ENCODE measurements around the gene MYBPH. TPM values are rescaled to one million over a fixed set of nuclear protein-coding genes. Genes with fewer than 3 reads are reported as not detected.

The MYBPH gene
- total RNA-seq, 3 donors from 2014 or later, result not detected

DNA sequence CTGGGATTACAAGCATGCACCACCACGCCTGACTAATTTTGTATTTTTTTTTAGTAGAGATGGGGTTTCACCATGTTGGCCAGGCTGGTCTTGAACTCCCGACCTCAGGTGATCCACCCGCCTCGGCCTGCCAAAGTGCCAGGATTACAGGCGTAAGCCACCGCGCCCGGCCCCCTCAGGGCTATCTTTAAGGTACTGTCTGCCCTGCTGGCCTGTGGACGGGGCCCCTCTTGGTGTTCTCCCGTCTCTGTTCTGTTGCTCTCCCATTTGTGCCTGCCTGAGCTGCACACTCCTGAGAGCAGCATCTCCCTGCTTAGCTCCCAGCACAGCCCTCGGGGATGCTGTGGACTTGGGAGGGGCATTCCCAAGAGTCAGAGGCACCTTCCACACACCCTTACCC lies 13.9 kb downstream of the MYBPH start:
- no peak for TF ChIP-seq CTCF (IDR thresholded peaks at IDR 0.05)
- no peak for DNase-seq
- Histone ChIP-seq H3K36me3 (ENCODE audit: low read depth) (no peaks in the 10 kb centered on the region), H3K9me3 (no peaks in the 10 kb centered on the region), H3K4me3 (no peak overlapping the region), H3K4me1 (ENCODE audit: low read depth) (peaks cover under 1% of the 10 kb centered on the region)
- no peak for ATAC-seq
- intact Hi-C loops (cut with DNase I, micrococcal nuclease), result no loop called here

- DNase-seq, result no peak
- intact Hi-C loops (cut with DNase I, micrococcal nuclease), result no loop called here
Measured at GRCh38 chr1:203161175-203161574, 14.5 kb downstream of the MYBPH start.

DNA sequence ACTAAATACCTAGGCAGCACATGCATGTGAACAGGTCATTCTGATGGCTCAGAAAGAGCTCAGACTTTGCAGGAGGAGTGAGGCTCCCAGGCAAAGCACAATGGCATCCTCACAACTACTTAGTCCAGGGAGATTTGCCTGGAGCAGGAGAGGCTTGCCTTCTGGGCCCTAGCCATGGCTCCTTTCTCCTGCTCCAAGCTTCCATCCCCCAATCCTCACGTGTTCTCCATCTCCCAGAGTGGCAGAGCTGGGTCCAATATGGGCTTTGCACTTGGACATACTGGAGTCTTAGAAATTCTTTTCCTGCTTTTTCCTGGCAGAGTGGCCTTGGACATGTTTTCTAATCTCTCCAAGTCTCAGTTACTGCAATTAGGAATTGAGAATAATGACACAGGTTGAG lies 15.8 kb downstream of the MYBPH start:
- DNase-seq, result no peak
- H3K4me3 ChIP-seq, result no peak overlapping the region
- TF ChIP-seq CTCF (IDR thresholded peaks at IDR 0.05), result no peak
- peaks cover 6% of the 10 kb centered on the region for H3K4me1 ChIP-seq (ENCODE audit: low read depth)
- intact Hi-C loops (cut with DNase I, micrococcal nuclease), result no loop called here
- no peaks in the 10 kb centered on the region for H3K9me3 ChIP-seq
- H3K36me3 ChIP-seq (ENCODE audit: low read depth), result no peaks in the 10 kb centered on the region
- ATAC-seq, result no peak

More at GRCh38 chr1:203161175-203161574, 14.5 kb downstream of the MYBPH start:
- no peaks in the 10 kb centered on the region for H3K9me3 ChIP-seq
- peaks cover 6% of the 10 kb centered on the region for H3K4me1 ChIP-seq (ENCODE audit: low read depth)
- no peak for ATAC-seq
- no peak for TF ChIP-seq CTCF (IDR thresholded peaks at IDR 0.05)
- no peaks in the 10 kb centered on the region for H3K36me3 ChIP-seq (ENCODE audit: low read depth)
- no peak overlapping the region for H3K4me3 ChIP-seq

DNA sequence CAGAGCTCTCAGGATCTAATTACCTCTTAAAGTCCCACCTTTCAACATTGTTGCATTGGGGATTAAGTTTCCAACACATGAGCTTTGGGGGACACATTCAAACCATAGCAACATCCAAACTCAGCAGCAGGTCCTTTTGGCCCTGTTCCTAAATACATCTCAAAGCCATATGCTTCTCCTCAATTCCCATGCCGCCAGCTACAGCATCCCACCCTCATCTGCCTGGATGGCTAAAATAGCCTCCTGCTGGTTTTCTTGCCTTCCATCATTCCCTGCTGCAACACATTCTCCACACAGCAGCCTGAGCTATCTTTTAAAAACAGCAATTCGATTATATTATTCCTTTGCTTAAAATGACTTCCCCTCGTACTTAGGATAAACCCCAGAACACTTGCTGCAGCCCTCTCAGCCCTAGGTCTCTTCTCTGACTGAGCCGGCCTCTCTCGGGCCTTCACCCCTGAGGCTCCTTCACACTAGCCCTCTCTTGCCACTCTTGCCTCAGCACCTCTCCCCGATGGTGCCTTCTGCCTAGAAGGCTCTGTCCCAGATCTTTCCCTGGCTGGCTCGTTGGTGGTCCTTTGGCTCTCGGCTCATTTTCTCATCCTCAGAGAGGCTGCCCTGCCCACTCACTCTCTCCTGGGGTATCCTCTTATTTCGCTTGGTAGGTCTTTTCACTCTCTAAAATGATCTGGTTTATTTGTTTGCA lies 16.5 kb downstream of the MYBPH start:
- Histone ChIP-seq H3K9me3 (no peaks in the 10 kb centered on the region), H3K36me3 (ENCODE audit: low read depth) (no peaks in the 10 kb centered on the region), H3K4me3 (no peak overlapping the region), H3K4me1 (ENCODE audit: low read depth) (peaks cover 6% of the 10 kb centered on the region)
- ATAC-seq, result no peak
- no peak for DNase-seq
- intact Hi-C loops (cut with DNase I, micrococcal nuclease), result no loop called here
- no peak for TF ChIP-seq CTCF (IDR thresholded peaks at IDR 0.05)

GRCh38 chr1:203158423-203158822 lies 17.2 kb downstream of the MYBPH start:
- no peak overlapping the region for H3K4me3 ChIP-seq
- DNase-seq (no peak), ATAC-seq (no peak)
- peaks cover 6% of the 10 kb centered on the region for H3K4me1 ChIP-seq (ENCODE audit: low read depth)
- no peaks in the 10 kb centered on the region for H3K9me3 ChIP-seq
- intact Hi-C loops (cut with DNase I, micrococcal nuclease), result no loop called here
- H3K36me3 ChIP-seq (ENCODE audit: low read depth), result no peaks in the 10 kb centered on the region
- no peak for TF ChIP-seq CTCF (IDR thresholded peaks at IDR 0.05)
